Measurements from ENCODE around the gene GEMIN7. TPM values are rescaled to one million over a fixed set of nuclear protein-coding genes. Genes with fewer than 3 reads are reported as not detected.

Gene GEMIN7, protein sequence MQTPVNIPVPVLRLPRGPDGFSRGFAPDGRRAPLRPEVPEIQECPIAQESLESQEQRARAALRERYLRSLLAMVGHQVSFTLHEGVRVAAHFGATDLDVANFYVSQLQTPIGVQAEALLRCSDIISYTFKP
- total RNA-seq, result 10.7 TPM
- long read RNA-seq, partial matches to known transcripts, result 1 of 9 reads
- long read RNA-seq, other reads (novel, unspliced or antisense), result 2 of 9 reads

DNA sequence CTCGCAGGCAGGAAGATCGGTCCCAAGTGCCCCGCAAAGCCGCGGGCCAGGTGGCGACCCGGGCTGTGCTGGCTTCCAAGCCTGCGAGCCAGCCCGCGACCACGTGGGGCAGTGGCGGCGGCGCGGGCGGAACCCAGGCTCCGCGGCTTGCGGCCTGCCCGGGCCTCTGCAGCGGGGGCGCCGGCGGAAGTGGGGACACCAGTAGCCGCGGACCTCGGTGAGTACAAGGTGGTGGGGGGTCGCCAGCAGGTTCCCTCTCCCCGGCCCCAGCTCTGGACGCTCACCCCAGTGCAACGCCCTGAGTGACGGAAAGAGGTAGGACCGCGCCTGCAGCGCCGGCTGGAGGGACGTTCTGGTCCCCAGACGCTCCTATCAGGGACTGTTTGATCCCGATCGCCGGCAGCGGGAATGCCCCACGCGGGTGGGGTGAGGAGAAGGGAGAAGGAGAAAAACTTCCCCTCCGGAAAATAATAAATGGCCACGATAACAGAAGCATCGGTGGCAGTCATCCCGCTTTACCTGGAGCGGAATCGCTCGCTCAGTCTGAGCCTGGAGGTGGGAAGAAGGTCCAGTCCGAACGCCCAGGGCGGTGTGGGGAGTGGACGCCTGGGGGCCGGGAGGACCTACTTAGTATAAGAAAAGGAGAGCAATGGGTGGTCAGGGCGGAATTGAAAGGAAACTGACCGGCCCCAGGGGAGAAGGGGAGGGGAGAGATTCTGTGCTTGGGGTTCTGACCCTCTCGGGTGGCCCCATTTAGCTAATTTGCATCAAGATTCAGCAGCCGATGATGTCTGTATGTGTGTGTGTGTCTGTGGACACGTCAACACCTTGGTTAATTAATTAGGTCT lies at the start of gene GEMIN7:
TSS of gene GEMIN7 (plus strand) at position 198 of the 848 bp plus-strand sequence. CDS start 10,855 bp downstream, outside the sequence.
- no peak for DNase-seq (ENCODE audit: low spot score)
- intact Hi-C loops (cut with DNase I), result loop anchor here (5.0 kb wide), 2 partner anchors 42 to 98 kb away; partner anchors contain the start of genes BLOC1S3, CLASRP and TRAPPC6A

DNA sequence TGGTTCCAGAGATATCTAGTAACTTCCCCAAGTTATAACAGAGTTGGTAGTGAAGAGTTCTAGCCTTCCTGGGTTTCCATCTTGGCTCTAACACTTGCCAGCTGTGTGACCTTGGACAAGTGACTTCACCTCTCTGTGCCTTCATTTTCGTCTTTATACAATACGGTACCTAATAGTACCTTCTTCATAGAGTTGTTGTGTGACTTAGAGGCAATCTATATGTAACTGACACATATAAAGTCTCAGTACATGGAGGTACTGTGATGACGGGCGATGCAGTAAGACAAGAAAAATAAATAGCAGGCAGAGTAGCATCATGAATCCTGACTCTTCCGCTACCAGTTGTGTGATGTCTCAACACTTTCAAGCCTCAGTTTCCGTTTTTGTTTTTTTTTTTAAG lies 48.2 kb upstream of the GEMIN7 start:
- intact Hi-C loops (cut with DNase I), result no loop called here
- DNase-seq (ENCODE audit: low spot score), result no peak

- intact Hi-C loops (cut with DNase I), result no loop called here
- DNase-seq (ENCODE audit: low spot score), result no peak
Observed at GRCh38 chr19:45032421-45032820, 46.6 kb upstream of the GEMIN7 start.

DNA sequence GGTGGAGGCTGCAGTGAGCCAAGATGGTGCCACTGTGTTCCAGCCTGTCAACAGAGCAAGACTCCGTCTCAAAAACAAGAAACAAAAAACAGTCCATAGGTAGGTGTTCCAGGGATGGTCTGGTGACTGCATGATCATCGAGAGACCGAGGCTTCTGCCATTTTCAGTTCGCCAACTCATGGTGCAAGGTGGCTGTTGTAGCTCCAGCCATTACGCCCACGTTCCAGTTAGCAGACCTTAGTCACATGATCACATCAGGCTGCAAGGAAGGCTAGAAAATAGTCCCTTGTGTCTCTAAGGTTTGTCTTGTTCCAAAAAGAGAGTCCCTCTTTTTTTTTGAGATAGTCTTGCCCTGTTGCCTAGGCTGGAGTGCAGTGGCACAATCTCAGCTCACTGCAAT lies 43.3 kb upstream of the GEMIN7 start:
- intact Hi-C loops (cut with DNase I), result loop anchor here (5.0 kb wide), 1 partner anchor 42 kb away; the partner anchor contains the start of genes GEMIN7 and ZNF296
- no peak for DNase-seq (ENCODE audit: low spot score)

DNA sequence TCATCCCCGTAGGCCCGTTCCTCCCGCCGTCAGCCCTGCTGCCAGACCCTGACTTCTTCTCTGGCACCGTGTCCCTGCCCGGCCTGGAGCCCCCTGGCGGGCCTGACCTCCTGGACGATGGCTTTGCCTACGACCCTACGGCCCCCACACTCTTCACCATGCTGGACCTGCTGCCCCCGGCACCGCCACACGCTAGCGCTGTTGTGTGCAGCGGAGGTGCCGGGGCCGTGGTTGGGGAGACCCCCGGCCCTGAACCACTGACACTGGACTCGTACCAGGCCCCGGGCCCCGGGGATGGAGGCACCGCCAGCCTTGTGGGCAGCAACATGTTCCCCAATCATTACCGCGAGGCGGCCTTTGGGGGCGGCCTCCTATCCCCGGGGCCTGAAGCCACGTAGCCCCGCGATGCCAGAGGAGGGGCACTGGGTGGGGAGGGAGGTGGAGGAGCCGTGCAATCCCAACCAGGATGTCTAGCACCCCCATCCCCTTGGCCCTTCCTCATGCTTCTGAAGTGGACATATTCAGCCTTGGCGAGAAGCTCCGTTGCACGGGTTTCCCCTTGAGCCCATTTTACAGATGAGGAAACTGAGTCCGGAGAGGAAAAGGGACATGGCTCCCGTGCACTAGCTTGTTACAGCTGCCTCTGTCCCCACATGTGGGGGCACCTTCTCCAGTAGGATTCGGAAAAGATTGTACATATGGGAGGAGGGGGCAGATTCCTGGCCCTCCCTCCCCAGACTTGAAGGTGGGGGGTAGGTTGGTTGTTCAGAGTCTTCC lies 41.5 kb upstream of the GEMIN7 start:
- DNase-seq (ENCODE audit: low spot score), result no peak
- intact Hi-C loops (cut with DNase I), result loop anchor here (2.0 to 5.0 kb wide), 2 partner anchors 37 to 40 kb away; partner anchors contain the start of genes GEMIN7, RELB and ZNF296

- intact Hi-C loops (cut with DNase I), result loop anchor here (2.0 to 5.0 kb wide), 2 partner anchors 38 kb away; partner anchors contain the start of genes GEMIN7, RELB and ZNF296
- peak; percentile 97 for DNase-seq (ENCODE audit: low spot score)
Observed at GRCh38 chr19:45038931-45039893, 39.8 kb upstream of the GEMIN7 start, which contains the start of gene CLASRP. TSS of gene CLASRP (plus strand) at chr19:45039045. CDS start at chr19:45040213, 1,168 bp downstream.

GRCh38 chr19:45040059-45040771 lies 38.8 kb upstream of the GEMIN7 start:
- no peak for DNase-seq (ENCODE audit: low spot score)
- intact Hi-C loops (cut with DNase I), result no loop called here

DNA sequence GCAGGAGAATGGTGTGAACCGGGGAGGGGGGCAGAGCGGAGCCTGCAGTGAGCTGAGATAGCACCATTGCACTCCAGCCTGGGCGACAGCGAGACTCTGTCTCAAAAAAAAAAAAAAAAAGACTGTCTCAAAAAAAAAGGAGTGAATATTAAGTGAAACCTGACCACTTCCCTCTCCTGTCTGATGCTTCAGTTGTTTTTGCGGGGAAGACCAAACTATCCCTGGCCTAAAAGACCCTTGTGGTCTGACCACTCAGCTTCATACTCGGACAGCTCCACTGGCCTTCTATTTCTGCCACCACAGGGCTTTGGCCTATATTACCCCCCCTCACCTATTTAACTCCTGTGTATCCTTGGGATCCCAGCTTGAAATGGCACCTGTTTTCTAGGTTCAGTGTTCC lies 37.9 kb upstream of the GEMIN7 start:
- DNase-seq (ENCODE audit: low spot score), result no peak
- intact Hi-C loops (cut with DNase I), result no loop called here

DNA sequence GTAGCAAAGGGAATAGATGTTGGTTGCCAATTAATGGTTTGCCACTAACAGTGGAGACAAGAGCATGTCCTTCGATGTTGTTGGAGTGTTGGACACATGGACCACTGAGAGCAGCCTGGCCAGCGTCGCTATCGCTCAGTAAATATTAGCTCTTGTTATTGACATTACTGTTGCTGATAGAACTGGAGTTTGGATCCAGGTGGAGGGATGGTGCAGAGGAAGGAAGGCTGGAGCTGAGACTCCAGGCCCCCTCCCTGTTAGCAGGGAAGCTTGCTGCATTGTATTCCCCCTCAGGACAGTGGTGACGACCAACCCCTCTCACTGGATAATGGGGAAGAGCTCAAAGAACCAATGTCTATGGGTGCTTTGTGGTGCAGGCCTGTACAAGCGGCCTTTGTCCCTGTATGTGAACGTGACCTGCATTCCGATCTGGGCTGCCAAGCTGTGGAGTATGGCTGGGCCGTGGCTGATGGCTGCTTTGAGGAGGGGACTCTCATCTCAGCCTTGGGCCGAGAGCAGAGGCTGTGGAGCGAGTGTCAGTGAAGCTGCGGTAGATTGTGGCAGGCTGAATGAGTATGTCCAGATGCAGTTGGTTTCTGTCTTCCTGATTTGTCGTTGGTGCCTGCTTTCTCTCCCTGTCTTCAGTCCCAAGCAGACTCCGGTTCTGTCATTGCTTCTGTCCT lies 33.2 kb upstream of the GEMIN7 start:
- no peak for DNase-seq (ENCODE audit: low spot score)
- intact Hi-C loops (cut with DNase I), result no loop called here

DNA sequence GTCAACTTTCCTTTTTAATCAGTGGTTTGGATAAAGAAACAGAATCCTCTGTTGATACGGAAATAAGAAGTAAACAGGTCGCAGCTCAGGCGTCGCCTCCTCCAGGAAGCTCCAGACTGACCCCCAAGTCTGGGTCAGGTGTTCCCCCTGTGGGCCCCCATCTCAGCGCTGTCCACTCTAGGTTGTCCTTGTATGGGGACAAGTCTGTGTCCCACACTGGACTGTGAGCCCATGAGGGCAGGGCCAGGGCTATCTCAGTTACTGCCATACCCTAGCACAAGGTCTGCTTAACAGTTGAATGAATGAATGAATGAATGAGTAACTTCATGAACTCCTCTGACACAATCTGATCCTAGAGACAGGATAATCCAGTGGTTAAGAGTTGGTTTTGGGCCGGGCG lies 32.7 kb upstream of the GEMIN7 start:
- no peak for DNase-seq (ENCODE audit: low spot score)
- intact Hi-C loops (cut with DNase I), result no loop called here

DNA sequence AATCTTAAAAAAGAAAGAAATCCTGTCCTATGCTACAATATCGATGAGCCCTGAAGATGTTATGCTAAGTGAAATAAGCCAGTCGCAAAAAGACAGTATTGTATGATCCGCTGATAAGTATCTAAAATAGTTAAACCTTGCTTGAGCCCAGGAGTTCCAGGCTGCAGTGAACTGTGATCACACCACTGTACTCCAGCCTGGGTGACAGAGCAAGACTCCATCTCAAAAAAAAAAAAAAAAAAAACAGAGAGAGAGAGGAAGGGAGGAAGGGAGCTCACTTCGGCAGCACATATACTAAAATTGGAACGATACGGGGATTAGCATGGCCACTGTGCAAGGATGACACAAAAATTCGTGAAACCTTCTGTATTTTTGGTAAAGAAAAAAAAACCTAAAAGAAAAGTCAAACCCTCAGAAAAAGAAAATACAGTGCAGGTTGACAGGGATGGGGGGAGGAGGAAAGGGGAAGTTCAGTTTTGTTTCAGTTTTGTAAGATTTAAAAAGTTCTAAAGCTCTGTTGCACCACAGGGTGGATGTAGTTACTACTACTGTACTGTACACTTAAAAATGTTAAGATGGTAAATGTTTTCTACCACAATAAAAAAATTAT lies 31.8 kb upstream of the GEMIN7 start:
- intact Hi-C loops (cut with DNase I), result no loop called here
- no peak for DNase-seq (ENCODE audit: low spot score)

DNA sequence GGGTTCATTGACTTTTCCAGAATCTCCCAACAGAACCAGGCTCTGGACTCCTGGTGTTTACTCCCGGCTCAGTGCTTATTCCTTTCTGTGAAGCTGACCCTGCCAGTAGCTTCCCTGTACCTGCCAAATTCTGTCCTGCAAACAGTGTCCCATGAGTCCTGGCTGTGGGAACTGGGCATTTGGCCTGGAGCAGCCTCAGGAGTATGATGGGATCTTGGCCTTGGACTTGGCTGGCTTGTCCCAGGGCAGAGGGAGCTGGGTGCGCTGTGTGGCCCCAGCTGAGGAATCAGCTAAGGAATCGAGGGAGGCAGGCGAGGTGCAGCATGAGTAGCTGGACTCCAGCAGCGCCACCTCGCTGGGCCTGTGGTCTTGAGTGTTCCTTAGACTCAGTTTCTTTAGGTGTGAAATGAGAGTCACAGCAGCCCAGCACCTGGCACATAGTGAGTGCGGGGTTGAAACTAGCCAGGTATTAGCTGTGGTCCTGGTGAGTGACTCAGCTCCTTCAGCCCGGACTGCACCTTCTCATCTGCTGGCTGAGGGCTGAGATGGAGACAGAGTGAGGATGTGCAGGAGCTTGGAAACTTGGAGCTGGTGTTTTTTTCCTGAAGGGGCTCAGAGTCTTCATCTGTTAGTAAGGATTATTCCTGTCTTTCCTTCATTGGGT lies 29.9 kb upstream of the GEMIN7 start:
- no peak for DNase-seq (ENCODE audit: low spot score)
- intact Hi-C loops (cut with DNase I), result no loop called here

DNA sequence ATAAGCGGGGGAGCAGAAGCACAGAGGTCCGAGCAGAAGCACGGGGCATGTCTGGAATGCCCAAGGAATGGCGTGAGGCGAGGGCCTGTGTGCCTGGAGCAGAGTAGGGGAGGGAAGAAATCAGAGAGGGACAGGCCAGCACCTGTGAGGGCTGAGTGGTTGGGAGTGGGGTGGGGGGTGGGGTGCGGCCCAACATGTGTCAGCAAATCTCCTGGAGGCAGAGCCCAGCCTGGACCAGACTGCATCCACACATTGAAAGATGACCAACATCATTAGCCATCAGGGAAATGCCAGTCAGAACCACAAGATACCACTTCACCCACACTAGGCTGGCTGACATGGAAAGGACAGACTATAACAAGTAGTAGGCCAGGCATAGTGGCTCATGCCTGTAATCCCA lies 29.0 kb upstream of the GEMIN7 start:
- intact Hi-C loops (cut with DNase I), result no loop called here
- no peak for DNase-seq (ENCODE audit: low spot score)

GRCh38 chr19:45051929-45052579 lies 27.0 kb upstream of the GEMIN7 start:
- no peak for DNase-seq (ENCODE audit: low spot score)
- intact Hi-C loops (cut with DNase I), result no loop called here

DNA sequence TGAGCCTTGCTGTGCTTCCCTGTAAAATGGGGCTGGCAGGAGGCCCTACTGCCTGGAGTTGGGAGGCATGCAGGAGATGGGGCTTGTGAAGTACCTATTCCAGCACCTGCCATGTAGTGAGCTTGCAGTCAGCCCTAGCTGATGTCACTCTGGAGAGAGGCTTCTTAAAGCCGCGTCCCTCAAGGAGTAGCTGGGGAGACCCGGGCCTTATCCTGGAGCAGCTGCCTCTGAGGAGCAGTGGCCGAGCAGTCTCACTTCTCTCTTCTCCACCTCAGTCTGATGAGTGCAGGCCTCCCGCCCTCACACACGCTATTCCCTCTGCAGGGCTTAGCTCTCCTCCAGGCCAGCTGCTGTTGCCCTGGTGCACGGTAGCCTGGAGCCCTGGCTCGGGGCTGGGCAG lies 22.2 kb upstream of the GEMIN7 start:
- intact Hi-C loops (cut with DNase I), result loop anchor here (5.0 kb wide), 1 partner anchor 150 kb away; the partner anchor contains the start of gene APOE

DNA sequence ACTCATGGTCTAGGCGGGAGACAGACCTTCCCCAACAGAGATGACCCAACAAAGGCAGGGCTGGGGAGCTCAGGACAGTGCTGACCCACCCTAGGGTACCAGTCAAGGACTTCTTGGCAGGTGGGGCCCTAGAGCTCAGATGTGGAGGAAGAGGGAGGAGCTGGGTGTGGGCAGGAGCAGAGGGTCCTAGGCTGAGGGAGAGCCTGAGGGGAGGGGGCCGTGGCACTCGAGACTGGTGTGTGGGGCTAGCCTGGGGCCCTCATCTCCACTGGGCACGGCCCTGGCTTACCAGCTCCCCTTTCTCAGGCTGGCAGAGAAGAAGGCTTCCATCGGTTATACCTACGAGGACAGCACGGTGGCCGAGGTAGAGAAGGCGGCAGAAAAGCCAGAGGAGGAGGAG lies 21.6 kb upstream of the GEMIN7 start:
- intact Hi-C loops (cut with DNase I), result loop anchor here (5.0 kb wide), 1 partner anchor 150 kb away; the partner anchor contains the start of gene APOE
- DNase-seq (ENCODE audit: low spot score), result no peak

More for the DNA sequence above, 22.2 kb upstream of the GEMIN7 start:
- DNase-seq (ENCODE audit: low spot score), result no peak

Measured in cardiac septum (tissue), 1 donor.